GM21367 (cell line): ENCODE measurements around the gene TSSC4.

ENCODE experiments used
- ATAC-seq: cut with Tn5 transposase; IDR thresholded peaks from one replicate; pipeline ENCODE4 v1.9.1; 2021; ENCODE audit not compliant: unreplicated experiment

TSSC4 gene

DNA sequence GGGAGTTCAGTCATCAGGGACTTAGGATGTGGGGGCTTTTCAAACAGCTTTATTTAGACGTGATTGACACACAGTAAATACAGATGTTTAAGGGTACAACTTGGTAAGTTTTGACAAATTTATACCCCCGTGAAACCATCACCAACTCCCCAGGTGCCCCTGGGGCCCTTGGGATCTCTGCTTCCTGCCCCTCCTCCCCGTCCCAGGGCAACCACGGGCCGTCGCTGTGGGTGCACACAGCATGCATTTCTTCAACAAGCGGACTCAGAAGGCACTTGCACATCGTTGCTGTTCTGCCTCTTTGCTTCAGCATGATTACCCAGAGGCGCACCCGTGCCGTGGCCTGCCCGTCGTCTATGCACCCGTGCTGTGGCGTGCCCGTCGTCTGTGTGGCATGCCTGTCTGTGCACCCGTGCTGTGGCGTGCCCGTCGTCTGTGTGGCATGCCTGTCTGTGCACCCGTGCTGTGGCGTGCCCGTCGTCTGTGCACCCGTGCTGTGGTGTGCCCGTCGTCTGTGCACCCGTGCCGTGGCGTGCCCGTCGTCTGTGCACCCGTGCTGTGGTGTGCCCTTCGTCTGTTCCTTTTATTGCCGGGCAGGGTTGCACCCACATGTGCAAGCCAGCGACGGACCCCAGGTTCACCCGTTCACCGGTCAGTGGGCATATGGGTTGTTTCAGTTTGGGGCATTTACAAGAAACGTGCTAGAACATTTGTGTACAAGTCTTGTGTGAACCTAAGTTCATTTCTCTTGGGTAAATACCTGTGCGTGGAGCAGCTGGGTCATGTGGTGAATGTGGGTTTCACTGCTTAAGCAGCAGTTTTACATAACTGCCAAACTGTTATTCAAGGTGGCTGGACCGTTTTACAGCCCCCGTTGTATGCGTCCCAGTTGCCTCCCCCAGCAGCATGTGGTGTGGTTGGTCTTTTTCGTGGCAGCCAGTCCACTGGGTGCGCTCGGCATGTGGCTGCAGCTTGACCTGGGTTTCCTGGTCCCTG, 15.1 kb upstream of the TSSC4 start:
- ATAC-seq = no peak

DNA sequence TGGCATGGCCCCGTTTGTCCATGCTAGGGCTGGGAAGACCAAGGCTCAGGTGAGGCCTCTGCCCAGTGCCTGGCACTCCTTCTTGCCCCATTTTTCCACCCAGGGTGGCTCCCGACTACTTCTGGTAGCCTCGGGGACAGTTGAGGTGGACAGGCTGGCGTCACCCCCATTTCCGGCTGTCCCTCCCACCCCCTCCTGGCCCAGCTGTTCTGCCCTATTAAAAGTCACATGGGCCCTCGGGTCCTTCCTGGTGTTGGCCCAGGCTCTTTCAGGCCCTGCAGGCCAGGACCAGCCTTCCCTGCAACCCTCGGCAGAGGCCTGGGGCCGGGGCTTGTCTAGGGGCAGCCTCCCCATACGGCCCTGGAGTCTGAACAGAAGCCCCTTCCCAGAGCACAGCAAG, 14.0 kb upstream of the TSSC4 start:
- ATAC-seq = no peak

DNA sequence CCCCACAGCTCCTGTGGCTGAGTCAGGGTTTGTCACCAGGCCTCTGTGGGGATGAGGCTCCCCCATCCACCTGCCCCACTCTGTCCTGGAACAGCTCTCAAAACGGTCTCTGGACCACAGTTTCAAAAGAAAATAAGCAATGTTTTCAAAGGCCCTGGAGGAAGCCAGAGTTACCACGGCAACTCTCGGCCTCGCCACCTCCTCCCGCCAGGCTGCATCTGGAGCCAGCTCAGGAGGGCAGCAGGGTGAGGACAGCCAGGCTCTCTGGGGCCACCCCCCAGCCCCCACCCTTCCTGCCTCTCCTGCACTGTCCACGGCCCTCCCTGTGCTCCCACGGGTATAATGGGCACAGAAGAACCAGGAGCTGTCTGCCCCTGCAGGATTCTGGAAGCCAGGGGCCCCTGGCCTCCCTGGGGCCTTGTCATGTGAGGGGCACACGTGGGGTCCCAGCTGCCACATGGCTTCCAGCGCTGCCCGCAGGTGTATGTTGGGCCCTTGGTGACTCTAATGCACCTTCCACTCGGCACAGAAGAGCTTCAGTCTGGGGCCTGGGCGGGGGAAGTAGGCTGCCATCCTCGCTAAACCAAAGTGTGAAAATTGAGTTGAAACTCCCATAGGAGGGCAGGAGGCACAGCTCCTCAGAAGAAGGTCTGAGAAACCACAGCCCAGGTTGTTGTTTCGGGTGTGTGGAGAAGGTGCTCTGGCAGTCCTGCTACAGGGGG, 13.1 kb upstream of the TSSC4 start:
- ATAC-seq = no peak

DNA sequence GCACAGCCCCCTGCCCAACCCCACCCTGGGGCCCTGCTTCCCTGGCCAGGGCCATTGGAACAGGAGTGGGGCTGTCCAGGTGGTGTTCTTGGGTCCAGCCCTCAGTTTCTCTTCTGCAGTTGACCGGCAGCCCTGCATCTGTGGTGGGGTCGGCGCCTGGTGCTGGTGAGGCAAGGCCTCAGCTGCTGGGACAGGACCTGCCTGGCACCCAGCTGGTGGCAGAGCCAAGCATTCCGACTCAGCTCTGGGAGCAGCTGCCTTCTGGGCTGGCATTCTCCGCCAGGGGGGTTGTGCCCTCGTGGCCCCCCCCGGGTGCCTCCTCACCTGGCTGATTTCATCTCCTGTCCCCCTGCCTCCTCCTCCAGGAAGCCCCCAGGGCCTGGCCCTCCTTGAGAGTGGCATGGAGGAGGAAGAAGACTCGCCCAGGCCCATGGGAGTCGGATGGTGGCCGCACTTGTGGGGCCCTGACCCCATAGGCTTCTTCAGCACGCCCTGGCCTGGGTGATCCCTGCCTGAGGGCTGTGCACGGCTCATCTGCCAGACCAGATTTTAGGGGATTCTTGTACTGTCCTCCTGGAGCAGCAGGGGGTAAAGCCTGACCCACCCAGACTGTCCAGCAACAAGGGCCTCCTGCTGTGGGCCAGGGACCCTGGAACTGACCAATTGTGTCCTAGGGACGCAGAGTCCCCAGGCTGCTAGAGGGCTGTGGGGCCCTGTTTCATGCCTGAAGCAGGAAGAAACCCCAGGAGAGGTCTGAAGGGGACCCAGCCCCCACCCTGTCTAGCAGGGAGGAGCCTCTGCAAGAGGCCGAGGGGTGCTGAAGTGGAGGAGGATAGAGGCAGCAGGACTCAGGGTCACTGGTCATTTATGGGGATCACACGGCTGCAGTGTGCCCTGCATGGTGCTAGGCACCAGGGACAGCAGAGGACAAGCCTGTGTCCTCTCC, 11.8 kb upstream of the TSSC4 start:
- ATAC-seq = no peak

DNA sequence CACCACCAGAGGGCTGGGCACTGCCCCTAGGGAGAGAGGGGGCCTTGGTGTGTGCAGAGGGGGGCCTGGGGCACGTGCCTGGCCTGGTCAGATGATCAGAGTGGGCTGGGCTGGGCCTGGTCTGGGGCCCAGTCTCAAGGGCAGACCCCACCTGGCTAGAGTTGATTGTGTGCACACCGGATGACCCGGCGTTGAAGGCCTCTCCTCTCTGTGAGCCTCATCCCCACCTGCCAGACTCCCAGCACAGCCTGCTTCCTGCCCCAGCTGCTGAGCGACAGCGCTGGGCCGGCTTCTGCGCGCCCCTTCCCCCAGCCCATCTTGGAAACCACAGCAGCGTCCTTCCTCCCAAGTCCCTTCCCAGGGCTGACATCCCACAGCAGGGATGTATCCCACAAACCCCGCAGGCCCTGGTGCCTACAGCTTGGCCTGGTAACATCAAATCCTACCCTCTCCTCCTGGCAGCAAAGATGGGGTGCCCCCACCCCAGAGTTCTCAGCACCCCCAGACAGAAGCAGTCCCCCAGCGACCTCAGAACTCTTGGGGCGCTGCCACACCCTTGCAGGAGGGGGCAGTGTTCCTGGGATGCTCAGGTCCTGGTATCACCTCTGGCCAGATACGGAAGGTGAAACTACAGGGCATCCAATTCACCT, 11.0 kb upstream of the TSSC4 start:
- ATAC-seq = no peak

DNA sequence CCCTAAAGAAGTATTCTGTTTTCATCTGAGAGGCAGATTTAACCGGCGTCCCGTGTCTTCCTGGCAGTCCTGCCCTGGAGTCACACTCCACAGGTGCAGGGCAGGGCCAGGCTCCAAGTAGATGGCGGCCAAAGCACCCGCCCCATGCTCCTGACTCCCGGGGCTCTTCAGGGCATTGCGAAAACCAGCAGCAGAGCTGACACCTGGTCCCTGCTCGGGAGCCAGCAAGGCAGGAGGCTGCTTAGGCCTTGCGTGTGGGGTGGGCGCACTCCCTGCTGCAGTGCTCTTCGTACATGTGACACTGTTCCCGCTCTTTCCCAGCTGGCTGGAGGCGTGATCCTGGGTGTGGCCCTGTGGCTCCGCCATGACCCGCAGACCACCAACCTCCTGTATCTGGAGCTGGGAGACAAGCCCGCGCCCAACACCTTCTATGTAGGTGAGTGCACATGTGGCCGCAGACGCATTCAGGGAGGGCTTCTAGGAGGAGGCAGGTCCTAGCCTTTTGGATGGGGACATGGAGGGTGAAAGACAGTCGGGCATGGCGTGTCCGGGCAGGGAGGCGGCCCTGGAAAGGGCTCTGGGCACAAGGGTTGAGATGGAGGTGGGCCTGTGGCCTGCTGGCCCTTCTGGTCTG, 10.3 kb upstream of the TSSC4 start:
- ATAC-seq = no peak

DNA sequence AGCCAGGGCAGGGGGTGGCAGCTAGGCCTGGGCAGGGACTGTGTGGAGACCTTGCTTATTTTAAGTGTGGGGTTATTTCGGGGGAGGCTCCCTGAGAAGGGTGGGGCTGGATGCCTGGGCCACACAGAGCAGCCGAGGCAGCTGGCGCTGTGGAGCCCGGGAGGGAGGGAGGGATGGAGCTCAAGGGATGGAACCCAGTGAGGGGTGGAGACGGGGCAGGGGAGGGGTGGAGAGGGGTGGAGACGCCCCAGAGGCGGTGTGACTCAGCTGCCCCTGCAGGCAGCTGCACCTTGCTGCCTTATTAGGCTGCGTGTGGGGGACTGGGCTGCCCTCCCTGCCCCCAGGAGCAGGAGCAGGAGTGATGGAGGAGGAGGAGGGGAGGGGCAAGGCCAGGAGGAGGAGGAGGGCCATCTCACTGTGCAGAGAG, 9.8 kb upstream of the TSSC4 start:
- ATAC-seq = no peak

DNA sequence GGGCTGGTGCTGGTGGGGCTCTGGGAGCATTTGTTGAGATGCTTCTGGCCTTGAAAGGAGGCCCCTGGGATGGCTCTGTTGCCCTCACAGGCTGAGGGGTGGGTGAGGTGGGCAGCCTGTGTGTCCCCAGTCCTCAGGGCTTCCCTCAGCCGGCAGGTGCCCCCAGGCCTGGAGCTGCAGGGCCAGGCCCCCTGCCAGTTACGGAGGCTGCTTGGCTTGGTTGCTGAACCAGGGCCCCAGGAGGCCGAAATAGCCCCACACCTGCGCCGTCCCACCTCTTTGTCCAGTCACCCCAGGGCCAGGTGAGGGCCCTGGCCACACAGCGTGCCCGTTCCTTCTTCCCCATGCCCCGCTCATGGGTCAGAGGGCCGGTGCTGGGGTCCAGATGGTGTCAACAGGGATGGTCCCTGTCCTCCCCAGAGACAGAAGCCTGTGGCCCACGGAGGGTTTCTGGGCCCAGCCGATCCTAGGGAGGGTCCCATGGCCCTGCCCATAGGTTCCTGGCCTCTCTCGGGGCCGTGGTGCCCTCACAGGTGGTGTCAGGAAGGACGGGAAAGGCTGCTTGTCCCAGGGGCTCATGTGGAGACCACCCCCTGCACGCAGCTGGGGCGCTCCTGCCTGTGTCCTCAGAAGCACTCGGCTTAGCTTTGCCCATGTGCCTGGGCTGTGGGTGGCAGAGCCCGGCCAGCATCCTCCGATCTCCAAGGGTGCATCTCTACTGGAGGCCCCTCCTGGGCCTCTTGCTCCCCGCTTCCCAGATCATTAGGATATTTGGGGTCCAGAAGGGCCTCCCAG, 9.2 kb upstream of the TSSC4 start:
- ATAC-seq = no peak

DNA sequence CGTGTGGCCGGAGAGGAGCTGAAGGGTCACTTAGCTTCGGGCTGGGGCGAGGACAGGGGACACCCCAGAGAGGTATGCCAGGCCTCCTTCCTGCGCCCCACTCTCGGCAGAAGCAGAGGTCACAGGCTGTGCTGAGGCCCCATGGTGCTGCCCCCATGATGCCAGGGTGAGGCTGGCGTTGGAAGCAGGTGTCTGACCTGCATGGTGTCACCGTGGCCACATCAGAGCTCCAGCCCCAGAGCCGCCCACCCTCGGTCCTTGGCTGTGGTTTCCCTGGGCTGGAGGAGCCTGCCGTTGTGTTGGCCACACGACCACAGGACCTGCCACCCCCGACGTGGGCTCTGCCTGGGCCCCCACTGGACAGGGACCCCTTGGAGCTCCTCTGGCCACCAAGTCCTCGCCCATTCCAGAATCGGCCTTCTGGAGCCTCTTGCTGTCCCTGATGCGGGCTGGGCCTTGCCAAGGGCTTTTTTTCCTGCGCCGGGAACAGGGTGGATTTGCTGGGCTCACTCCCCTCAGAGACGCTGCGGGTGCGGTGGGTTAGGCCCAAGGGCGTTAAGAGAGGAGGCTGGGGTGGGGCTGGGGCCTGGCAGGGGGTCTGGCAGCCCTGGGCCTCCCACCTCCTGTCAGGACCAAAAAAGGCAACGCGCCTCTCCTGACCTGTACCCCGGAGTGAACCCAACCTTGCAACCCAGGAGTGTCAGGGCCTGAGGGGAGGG, 8.2 kb upstream of the TSSC4 start:
- no peak for ATAC-seq

DNA sequence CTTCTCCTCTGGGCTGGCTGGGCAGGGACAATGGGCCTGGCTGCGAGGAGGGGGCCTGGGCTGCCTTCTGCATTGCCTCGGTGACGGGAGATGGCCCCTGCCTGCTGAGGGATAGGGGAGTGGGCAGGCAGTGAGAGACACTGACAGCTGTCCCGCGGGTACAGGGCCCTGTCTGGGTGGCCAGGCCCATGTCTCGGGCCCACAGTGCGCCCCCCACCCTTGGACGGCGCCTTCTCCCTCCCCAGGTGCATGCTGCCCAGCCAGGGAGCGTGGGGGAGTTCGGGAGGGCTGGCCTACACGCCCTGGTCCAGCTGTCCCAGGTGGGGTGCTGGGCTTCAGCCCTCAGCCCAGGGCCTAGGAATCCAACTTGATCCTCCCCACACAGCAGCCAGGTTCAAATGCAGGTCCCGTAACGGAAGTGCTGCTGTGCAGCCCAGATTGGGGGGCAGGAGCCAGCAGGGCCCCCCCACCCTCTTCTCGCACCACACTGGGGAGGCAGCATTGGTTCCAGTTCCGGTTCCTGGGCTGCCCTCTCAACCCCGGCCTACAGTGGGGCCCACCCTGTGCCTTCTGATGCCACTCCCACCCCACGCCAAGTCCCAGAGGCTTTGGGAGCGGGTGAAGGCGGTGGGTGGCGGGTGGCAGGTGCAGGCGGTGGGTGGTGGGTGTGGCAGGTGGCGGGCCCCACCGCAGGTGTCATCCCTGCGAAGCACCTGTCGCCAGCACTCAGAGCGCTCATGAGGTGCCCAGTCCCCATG, 7.3 kb upstream of the TSSC4 start:
- no peak for ATAC-seq

DNA sequence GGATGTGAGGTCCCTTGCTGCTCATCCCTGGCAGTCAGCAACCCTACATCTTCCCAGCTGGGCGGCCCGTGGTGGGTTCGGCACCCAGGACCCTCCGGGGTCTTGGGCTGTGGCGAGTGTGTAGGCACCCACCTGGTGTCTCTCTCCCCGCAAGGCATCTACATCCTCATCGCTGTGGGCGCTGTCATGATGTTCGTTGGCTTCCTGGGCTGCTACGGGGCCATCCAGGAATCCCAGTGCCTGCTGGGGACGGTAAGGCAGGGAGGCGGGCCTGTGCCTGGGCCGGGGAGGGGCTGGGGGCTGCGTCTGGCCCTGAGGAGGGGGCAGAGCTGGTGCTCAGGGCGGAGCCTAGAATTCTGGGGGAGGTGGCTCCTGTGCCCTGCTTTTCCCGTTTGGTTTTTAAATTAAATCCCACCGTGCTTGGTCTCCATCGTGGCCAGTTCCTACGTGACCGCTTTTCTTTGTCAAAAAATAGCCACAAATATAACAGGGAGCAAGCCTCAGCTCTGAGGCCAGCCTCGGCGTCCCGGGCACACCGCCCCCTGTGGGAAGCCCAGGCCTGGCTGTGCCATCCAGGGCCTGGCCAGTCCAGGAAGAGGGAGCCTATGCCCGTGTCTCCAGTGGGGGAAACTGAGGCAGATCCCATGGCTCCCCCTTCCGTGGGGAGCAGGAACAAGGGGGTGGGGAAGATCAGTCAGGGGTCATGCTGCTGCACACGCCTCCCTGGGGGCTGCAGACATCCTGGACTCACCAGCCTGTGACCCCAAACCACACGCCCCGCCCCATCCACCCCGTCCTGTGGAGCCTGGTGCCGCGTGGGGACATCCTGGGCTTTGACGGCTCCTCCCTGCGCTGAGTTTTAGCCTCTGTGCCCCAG, 6.4 kb upstream of the TSSC4 start:
- no peak for ATAC-seq

DNA sequence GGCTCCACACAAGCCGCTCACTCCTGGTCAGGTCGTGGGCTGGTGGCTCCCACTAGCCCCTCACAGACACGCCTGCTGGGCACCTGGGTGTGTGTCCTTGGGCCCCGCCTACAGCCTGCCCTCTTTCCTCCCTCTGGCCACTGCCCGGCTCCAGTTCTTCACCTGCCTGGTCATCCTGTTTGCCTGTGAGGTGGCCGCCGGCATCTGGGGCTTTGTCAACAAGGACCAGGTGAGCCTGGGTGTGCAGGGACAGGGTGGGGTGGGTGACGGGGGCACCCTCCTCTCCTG, 5.8 kb upstream of the TSSC4 start:
- ATAC-seq = no peak

DNA sequence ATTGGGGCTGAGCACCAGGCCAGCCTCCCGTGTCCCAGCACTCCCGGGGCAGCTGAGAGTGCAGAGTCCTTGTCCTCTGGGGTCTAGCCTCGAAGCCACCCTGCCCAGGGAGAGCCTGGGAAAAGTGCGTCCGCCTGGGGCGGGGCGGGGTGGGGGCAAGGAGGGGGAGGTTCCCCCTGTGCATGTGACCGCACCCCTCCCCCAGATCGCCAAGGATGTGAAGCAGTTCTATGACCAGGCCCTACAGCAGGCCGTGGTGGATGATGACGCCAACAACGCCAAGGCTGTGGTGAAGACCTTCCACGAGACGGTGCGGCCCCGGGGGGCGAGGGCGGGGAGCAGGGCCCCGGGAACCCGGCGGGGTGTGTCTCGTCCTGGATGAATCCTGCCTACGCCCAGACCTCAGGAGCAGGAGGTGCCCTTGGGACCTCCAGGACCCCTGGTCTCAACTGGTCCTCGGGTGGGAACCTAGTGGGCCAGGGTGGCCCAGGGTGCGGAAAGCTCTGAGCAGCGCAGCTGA, 5.3 kb upstream of the TSSC4 start:
- no peak for ATAC-seq

DNA sequence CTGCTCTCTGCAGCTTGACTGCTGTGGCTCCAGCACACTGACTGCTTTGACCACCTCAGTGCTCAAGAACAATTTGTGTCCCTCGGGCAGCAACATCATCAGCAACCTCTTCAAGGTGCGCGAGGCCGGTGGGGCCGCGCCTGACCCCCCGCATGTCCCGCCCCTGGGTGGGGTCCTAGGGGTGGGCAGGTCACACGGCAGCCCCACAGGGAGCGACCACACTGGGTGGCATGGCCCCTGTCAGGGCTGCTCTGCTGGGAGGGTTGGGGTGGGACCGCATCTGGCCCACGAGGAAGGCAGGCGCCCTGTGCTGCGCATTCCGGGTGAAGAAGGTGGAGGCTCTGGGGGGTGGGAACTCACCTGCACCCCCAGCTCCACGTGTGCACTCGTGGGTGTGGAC, 4.7 kb upstream of the TSSC4 start:
- no peak for ATAC-seq

DNA sequence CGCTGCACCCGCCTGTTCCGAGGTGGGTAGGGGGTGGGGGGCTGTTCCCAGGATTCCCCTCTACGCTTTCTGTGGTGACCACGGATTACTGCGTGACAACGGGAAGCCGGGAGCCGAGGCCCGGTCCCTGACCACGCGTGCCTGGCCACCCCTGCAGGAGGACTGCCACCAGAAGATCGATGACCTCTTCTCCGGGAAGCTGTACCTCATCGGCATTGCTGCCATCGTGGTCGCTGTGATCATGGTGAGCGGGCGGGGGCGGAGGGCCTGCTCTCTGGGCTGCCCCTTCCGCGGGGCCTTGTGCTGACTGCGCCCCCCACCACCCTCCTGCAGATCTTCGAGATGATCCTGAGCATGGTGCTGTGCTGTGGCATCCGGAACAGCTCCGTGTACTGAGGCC, 4.1 kb upstream of the TSSC4 start:
- no peak for ATAC-seq

DNA sequence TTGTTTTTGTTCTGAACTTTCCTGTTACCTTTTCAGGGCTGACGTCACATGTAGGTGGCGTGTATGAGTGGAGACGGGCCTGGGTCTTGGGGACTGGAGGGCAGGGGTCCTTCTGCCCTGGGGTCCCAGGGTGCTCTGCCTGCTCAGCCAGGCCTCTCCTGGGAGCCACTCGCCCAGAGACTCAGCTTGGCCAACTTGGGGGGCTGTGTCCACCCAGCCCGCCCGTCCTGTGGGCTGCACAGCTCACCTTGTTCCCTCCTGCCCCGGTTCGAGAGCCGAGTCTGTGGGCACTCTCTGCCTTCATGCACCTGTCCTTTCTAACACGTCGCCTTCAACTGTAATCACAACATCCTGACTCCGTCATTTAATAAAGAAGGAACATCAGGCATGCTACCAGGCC, 3.5 kb upstream of the TSSC4 start:
- no peak for ATAC-seq
